CD8-positive, alpha-beta memory T cell (primary cell): ENCODE data around the gene SASS6. TPM values are rescaled to one million over a fixed set of nuclear protein-coding genes. Genes with fewer than 3 reads are reported as not detected.

Experiments
- CTCF ChIA-PET: fragments of 350-600 bp; sonication (Branson Sonifier 250); formaldehyde crosslinking; loops from one replicate; lab custom pipeline; 2021; ENCODE audit warnings: antibody characterized with exemption; lab: Charles Lee
- POLR2A ChIA-PET: fragments of 350-600 bp; sonication (Branson Sonifier 250); formaldehyde crosslinking; loops from one replicate; lab custom pipeline; 2021; ENCODE audit warnings: antibody characterized with exemption; lab: Charles Lee
- DNase-seq, 5 donors: peaks; one replicate each; pipeline versions ENCODE4 v3.0.0 to v3.0.0-alpha.2; 2020 to 2022; ENCODE audit warnings: mixed read lengths in 1 of 5
- H3K27ac ChIP-seq: one replicate; pipeline ENCODE4 v1.7.0; 2013; ENCODE audit warnings: low read depth, mild to moderate bottlenecking, low read length, moderate library complexity
- H3K27me3 ChIP-seq: 2 replicates; pipeline ENCODE4 v1.7.0; 2013; ENCODE audit warnings: low read length, mild to moderate bottlenecking; ENCODE audit not compliant: insufficient read depth, poor library complexity, severe bottlenecking
- H3K36me3 ChIP-seq: 2 replicates; pipeline ENCODE4 v1.7.0; 2013; ENCODE audit warnings: mild to moderate bottlenecking, low read length, moderate library complexity; ENCODE audit not compliant: insufficient read depth
- H3K4me1 ChIP-seq: 2 replicates; pipeline ENCODE4 v1.7.0; 2013; ENCODE audit warnings: mild to moderate bottlenecking, low read length, moderate library complexity; ENCODE audit not compliant: insufficient read depth
- H3K4me3 ChIP-seq: 2 replicates; pipeline ENCODE4 v1.7.0; 2013; ENCODE audit warnings: mild to moderate bottlenecking, low read length
- H3K9me3 ChIP-seq: 2 replicates; pipeline ENCODE4 v1.7.0; 2013; ENCODE audit warnings: mild to moderate bottlenecking, low read length
- H3K27ac Mint-ChIP-seq, 8 donors: one replicate each; pipeline ENCODE4 v1.8.0; 2020 to 2021; ENCODE audit warnings: mixed read lengths in 8 of 8, mild to moderate bottlenecking in 6 of 8, inconsistent platforms in 3 of 8, moderate library complexity in 3 of 8
- H3K27me3 Mint-ChIP-seq, 2 donors: one replicate each; pipeline ENCODE4 v1.8.0; 2020 to 2021; ENCODE audit warnings: mixed read lengths in 2 of 2, mild to moderate bottlenecking in 1 of 2, moderate library complexity in 1 of 2
- H3K36me3 Mint-ChIP-seq, 3 donors: one replicate each; pipeline ENCODE4 v1.8.0; 2020 to 2021; ENCODE audit warnings: mixed read lengths in 3 of 3, inconsistent platforms in 1 of 3, mild to moderate bottlenecking in 1 of 3
- H3K4me1 Mint-ChIP-seq, 3 donors: one replicate each; pipeline ENCODE4 v1.8.0; 2020 to 2021; ENCODE audit warnings: mixed read lengths in 3 of 3, inconsistent platforms in 1 of 3, mild to moderate bottlenecking in 1 of 3
- H3K4me3 Mint-ChIP-seq, 7 donors: one replicate each; pipeline ENCODE4 v1.8.0; 2020 to 2021; ENCODE audit warnings: mixed read lengths in 7 of 7, mild to moderate bottlenecking in 6 of 7, moderate library complexity in 4 of 7, inconsistent platforms in 2 of 7
- H3K9me3 Mint-ChIP-seq, 5 donors: one replicate each; pipeline ENCODE4 v1.8.0; 2020 to 2022; ENCODE audit warnings: mixed read lengths in 5 of 5, mild to moderate bottlenecking in 3 of 5, moderate library complexity in 2 of 5, inconsistent platforms in 1 of 5
- polyA plus RNA-seq: library from polyadenylated mRNA; unstranded; fragments of 300-500 nt; fragmentation: Illumina TruSeq; gene quantifications from one replicate; pipeline ENCODE4 v1.2.3, GENCODE V29; 2021
- total RNA-seq, 2 experiments: library from RNA; stranded (reverse); gene quantifications; one replicate each; pipeline ENCODE4 v1.2.3, GENCODE V29; 2021

Gene SASS6
- total and polyA plus RNA-seq, 3 experiments from 2014 or later: 2.0 to 13.1 (median 12.6) TPM

DNA sequence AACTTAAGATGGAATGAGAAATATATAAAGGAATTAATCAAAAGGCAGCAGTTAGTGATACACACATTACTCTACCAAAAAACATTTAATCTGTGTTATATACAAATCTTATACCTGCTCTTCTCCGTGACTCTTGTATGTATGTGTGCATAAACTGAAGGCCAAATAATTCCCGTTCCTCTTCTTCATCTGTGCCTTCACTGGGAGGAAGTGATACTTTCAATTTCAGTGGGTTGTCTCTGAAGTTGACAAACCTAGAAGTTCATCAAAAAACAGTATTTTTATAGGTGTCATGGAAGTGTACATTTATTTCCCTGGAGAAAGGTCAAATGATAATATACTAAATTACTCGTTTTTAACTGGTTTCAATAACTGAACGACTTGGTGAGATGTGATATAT lies 19.5 kb upstream of the SASS6 start:
- no peak overlapping the region for H3K4me3 Mint-ChIP-seq
- peaks cover 0 to 25% (median 12%) of the 10 kb centered on the region in 3 donors for H3K36me3 Mint-ChIP-seq
- Histone ChIP-seq H3K27ac (no peak overlapping the region), H3K4me1 (no peaks in the 10 kb centered on the region), H3K9me3 (no peaks in the 10 kb centered on the region), H3K4me3 (no peak overlapping the region), H3K36me3 (no peaks in the 10 kb centered on the region), H3K27me3 (no peaks in the 10 kb centered on the region)
- ChIA-PET POLR2A (no interaction called here), CTCF (no interaction called here)
- DNase-seq: no peak
- peak overlapping the region in 7 of 8 donors; percentile 11 to 95 (median 38) for H3K27ac Mint-ChIP-seq
- H3K9me3 Mint-ChIP-seq: no peaks in the 10 kb centered on the region
- no peaks in the 10 kb centered on the region for H3K27me3 Mint-ChIP-seq
- H3K4me1 Mint-ChIP-seq: peaks cover 5 to 10% (median 8%) of the 10 kb centered on the region in 3 donors

DNA sequence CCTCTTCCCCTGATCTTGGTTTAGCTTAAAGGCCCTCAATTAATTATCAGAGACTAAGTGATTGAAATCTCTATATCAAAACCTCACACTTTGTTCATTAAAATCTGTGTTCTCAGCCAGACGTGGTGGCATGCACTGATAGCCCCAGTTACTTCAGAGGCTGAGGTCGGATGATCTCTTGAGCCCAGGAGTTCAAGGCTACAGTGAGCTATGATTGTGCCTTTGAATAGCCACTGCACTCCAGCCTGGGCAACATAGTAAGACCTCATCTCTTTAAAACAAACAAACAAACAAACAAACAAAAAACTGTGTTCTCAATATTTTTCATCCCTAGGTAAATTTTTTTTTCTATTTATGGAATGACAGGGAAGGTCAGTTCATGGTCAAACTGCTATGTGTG lies 18.9 kb upstream of the SASS6 start:
- ChIA-PET POLR2A (interaction anchor here (1.1 kb wide), 1 partner anchor 272 kb away, joined by 3 read pairs; no protein-coding TSS in a partner anchor), CTCF (no interaction called here)
- Mint-ChIP-seq H3K27ac (peak overlapping the region in 4 of 8 donors; percentile 24 to 95 (median 58)), H3K36me3 (peaks cover 0 to 27% (median 13%) of the 10 kb centered on the region in 3 donors), H3K27me3 (no peaks in the 10 kb centered on the region), H3K4me3 (no peak overlapping the region), H3K9me3 (no peaks in the 10 kb centered on the region), H3K4me1 (peaks cover 5 to 10% (median 8%) of the 10 kb centered on the region in 3 donors)
- Histone ChIP-seq H3K9me3 (no peaks in the 10 kb centered on the region), H3K27ac (no peak overlapping the region), H3K27me3 (no peaks in the 10 kb centered on the region), H3K36me3 (no peaks in the 10 kb centered on the region), H3K4me1 (no peaks in the 10 kb centered on the region), H3K4me3 (no peak overlapping the region)
- no peak for DNase-seq

- Histone ChIP-seq H3K36me3 (peaks cover 13% of the 10 kb centered on the region), H3K27me3 (no peaks in the 10 kb centered on the region), H3K27ac (no peak overlapping the region), H3K4me1 (no peaks in the 10 kb centered on the region), H3K9me3 (no peaks in the 10 kb centered on the region), H3K4me3 (no peak overlapping the region)
- POLR2A ChIA-PET: no interaction called here
- no peaks in the 10 kb centered on the region for H3K27me3 Mint-ChIP-seq
- peaks cover 5 to 13% (median 7%) of the 10 kb centered on the region in 3 donors for H3K4me1 Mint-ChIP-seq
- no peak overlapping the region for H3K4me3 Mint-ChIP-seq
- H3K9me3 Mint-ChIP-seq: no peaks in the 10 kb centered on the region
- peak overlapping the region in 3 of 8 donors; percentile 59 to 73 (median 66) for H3K27ac Mint-ChIP-seq
- CTCF ChIA-PET: no interaction called here
- DNase-seq: no peak
- peaks cover 0 to 58% (median 25%) of the 10 kb centered on the region in 3 donors for H3K36me3 Mint-ChIP-seq
Observed at GRCh38 chr1:100147875-100148274, 15.1 kb upstream of the SASS6 start.

DNA sequence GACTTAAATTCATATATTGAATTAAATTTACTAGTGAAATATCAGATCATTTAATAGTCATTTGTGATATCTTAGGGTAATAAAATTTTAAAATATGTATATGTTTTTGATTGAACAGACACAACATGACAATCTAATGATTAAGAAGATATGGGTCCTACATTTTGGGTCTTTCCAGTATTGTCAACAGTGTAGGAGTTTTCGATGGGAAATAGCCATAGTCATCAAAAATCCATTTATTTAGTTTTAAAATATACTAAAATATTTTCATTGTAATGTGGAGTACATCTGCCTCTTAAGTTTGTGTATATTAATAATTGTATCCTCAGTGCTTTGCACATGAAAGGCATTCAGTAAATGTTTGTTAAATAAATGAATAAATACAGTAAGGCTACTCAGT lies 14.2 kb upstream of the SASS6 start:
- H3K27me3 Mint-ChIP-seq: no peaks in the 10 kb centered on the region
- peaks cover 18% of the 10 kb centered on the region for H3K36me3 ChIP-seq

DNA sequence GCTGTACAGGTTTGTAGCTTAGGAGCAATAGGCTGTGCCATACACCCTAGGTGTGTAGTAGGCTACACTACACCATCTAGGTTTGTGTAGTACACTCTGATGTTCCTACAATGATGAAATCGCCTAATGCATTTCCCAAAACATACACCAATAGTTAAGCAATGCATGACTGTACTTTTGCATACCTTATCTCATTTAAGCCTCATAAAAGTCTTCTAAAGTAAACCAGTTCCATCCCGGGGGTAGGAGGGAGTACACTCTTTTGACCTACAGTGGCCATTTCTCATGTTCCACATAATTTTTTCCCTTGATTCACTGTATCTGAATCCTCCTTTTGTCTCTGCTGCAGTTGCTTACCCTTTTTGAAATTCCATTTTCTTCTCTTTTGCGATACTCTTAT lies 12.4 kb upstream of the SASS6 start:
- H3K4me1 ChIP-seq: no peaks in the 10 kb centered on the region
- H3K27me3 Mint-ChIP-seq: no peaks in the 10 kb centered on the region
- no peaks in the 10 kb centered on the region for H3K9me3 Mint-ChIP-seq
- H3K27ac Mint-ChIP-seq: no peak overlapping the region
- peaks cover 4 to 19% (median 9%) of the 10 kb centered on the region in 3 donors for H3K4me1 Mint-ChIP-seq
- peaks cover 7 to 76% (median 39%) of the 10 kb centered on the region in 3 donors for H3K36me3 Mint-ChIP-seq
- POLR2A ChIA-PET: no interaction called here
- H3K4me3 Mint-ChIP-seq: no peak overlapping the region
- H3K9me3 ChIP-seq: no peaks in the 10 kb centered on the region
- peaks cover 26% of the 10 kb centered on the region for H3K36me3 ChIP-seq
- H3K27ac ChIP-seq: no peak overlapping the region
- CTCF ChIA-PET: no interaction called here
- DNase-seq: no peak
- no peak overlapping the region for H3K4me3 ChIP-seq
- H3K27me3 ChIP-seq: no peaks in the 10 kb centered on the region

More for the DNA sequence above, 14.2 kb upstream of the SASS6 start:
- Mint-ChIP-seq H3K9me3 (no peaks in the 10 kb centered on the region), H3K27ac (no peak overlapping the region), H3K36me3 (peaks cover 6 to 66% (median 33%) of the 10 kb centered on the region in 3 donors), H3K4me1 (peaks cover 4 to 15% (median 5%) of the 10 kb centered on the region in 3 donors), H3K4me3 (no peak overlapping the region)
- Histone ChIP-seq H3K9me3 (no peaks in the 10 kb centered on the region), H3K27me3 (no peaks in the 10 kb centered on the region), H3K4me1 (no peaks in the 10 kb centered on the region), H3K4me3 (no peak overlapping the region), H3K27ac (no peak overlapping the region)
- ChIA-PET CTCF (no interaction called here), POLR2A (no interaction called here)
- no peak for DNase-seq

DNA sequence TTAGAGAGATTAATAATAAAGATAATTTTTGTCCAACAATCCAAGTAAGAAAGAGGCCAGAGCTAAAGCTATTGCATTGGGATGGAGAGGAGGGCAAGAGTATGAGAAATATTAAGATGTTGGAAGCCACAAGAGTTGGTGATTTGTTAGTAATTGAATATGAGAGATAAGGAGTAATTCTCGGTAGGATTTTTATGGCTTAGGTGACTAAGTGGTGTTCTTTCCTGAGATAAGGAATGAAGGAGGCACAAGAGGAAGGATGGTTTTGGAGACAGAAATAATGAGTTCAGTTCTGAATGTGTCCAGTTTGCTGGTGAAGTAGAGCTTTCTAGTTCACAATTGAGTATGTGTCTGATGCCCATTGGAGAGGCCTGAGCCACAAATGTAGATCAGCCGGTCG lies 9.6 kb upstream of the SASS6 start:
- no peaks in the 10 kb centered on the region for H3K4me1 ChIP-seq
- H3K27me3 ChIP-seq: no peaks in the 10 kb centered on the region
- Mint-ChIP-seq H3K4me3 (no peak overlapping the region), H3K27me3 (no peaks in the 10 kb centered on the region), H3K36me3 (peaks cover 7 to 78% (median 37%) of the 10 kb centered on the region in 3 donors), H3K27ac (peak overlapping the region in 4 of 8 donors; percentile 41 to 67 (median 53)), H3K4me1 (peaks cover 4 to 26% (median 12%) of the 10 kb centered on the region in 3 donors), H3K9me3 (no peaks in the 10 kb centered on the region)
- no peak overlapping the region for H3K4me3 ChIP-seq
- no peak overlapping the region for H3K27ac ChIP-seq
- ChIA-PET POLR2A (no interaction called here), CTCF (no interaction called here)
- H3K9me3 ChIP-seq: no peaks in the 10 kb centered on the region
- no peak for DNase-seq
- H3K36me3 ChIP-seq: peaks cover 47% of the 10 kb centered on the region

GRCh38 chr1:100141192-100141591 lies 8.5 kb upstream of the SASS6 start:
- Histone ChIP-seq H3K4me3 (no peak overlapping the region), H3K36me3 (peaks cover 48% of the 10 kb centered on the region), H3K27me3 (no peaks in the 10 kb centered on the region), H3K9me3 (no peaks in the 10 kb centered on the region), H3K27ac (no peak overlapping the region), H3K4me1 (no peaks in the 10 kb centered on the region)
- DNase-seq: no peak
- Mint-ChIP-seq H3K4me3 (no peak overlapping the region), H3K36me3 (peaks cover 7 to 82% (median 36%) of the 10 kb centered on the region in 3 donors), H3K27me3 (no peaks in the 10 kb centered on the region), H3K9me3 (no peaks in the 10 kb centered on the region), H3K27ac (peak overlapping the region in 2 of 8 donors; percentile 24 to 83), H3K4me1 (peaks cover 6 to 26% (median 15%) of the 10 kb centered on the region in 3 donors)
- ChIA-PET POLR2A (no interaction called here), CTCF (no interaction called here)

DNA sequence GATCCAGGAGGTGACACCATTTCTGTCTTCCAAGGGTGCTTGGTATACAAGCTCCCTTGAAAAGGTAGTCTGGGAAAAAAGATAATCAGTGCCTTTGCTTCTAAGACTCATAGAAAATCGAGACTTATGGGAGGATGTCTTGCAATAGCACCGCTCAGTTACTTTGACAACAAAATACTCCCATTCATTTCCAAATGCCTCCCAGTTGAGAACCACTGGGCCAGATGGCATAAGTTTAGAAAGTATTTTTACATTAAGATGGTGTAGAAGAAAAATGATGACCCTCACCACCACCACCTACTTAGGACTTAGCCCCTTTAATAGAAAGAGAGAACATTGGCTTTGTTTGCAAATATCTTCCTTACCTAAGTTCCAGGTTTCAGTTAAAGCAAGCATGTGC lies 4.9 kb upstream of the SASS6 start:
- Histone ChIP-seq H3K4me3 (no peak overlapping the region), H3K27ac (no peak overlapping the region), H3K36me3 (peaks cover 35% of the 10 kb centered on the region), H3K4me1 (peaks cover 19% of the 10 kb centered on the region), H3K9me3 (no peaks in the 10 kb centered on the region), H3K27me3 (no peaks in the 10 kb centered on the region)
- ChIA-PET POLR2A (no interaction called here), CTCF (no interaction called here)
- Mint-ChIP-seq H3K4me1 (peaks cover 28 to 49% (median 48%) of the 10 kb centered on the region in 3 donors), H3K36me3 (peaks cover 7 to 60% (median 22%) of the 10 kb centered on the region in 3 donors), H3K9me3 (no peaks in the 10 kb centered on the region), H3K27me3 (no peaks in the 10 kb centered on the region), H3K4me3 (no peak overlapping the region), H3K27ac (peak overlapping the region in 1 of 8 donors; percentile 35)
- no peak for DNase-seq
